Gastroesophageal sphincter (tissue), 3 donors: Measurements from ENCODE around the gene ZBTB5.

ENCODE experiments used
- EP300 ChIP-seq: sonication (generic); formaldehyde crosslinking; IDR thresholded peaks from one replicate; pipeline ENCODE4 v1.6.1; 2017; ENCODE audit warnings: antibody characterized with exemption, mild to moderate bottlenecking
- POLR2A ChIP-seq, 2 donors: fragments of 450-650 bp; IDR thresholded peaks; one replicate each; pipeline ENCODE4 v1.6.1; 2017; ENCODE audit warnings: antibody characterized with exemption in 2 of 2, mild to moderate bottlenecking in 2 of 2, moderate library complexity in 1 of 2
- POLR2AphosphoS5 ChIP-seq: sonication (generic); formaldehyde crosslinking; IDR thresholded peaks from one replicate; pipeline ENCODE4 v1.6.1; 2017; ENCODE audit warnings: antibody characterized with exemption
- TF ChIP-seq, protein P1 (sequence below), 4 experiments: fragments of 200-600 bp in 2 of 4; fragments of 450-650 bp in 2 of 4; sonication (generic) in 1 of 4; IDR thresholded peaks; one replicate each; pipeline ENCODE4 v1.5.1; 2017 to 2019; ENCODE audit warnings: antibody characterized with exemption in 4 of 4, mild to moderate bottlenecking in 2 of 4, moderate library complexity in 2 of 4

DNA sequence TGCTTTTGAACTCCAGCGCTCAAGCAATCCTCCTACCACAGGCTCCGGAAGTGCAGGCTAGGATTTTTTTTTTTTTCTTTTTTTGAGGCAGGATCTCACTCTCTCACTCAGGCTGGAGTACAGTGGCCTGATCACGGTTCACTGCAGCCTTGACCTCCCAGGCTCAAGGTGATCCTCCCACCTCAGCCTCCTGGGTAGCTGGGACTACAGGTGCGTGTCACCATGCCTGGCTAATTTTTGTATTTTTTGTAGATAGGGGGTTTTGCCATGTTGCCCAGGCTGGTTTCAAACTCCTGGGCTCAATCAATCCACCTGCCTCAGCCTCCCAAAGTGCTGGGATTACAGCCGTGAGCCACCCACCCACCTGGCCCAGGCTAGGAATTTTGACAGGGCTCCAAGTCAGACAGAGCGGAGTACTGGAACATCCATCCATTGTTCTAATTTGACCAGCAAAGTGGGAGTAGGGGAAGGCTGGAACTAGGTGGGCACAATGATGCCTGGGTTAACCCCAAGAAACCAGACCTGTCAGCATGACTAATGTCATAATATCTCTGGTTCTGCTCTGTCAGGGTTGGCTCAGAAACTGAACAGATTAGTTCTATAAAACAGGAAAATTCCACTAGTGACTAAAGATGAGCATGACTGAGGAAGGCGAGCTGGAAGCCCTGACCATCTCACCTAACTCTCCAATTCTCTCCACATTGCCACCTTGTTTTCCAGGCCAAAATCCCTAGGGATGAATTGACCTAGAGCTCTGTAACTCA is 9.2 kb downstream of the ZBTB5 start:
- TF ChIP-seq, protein P1, sequence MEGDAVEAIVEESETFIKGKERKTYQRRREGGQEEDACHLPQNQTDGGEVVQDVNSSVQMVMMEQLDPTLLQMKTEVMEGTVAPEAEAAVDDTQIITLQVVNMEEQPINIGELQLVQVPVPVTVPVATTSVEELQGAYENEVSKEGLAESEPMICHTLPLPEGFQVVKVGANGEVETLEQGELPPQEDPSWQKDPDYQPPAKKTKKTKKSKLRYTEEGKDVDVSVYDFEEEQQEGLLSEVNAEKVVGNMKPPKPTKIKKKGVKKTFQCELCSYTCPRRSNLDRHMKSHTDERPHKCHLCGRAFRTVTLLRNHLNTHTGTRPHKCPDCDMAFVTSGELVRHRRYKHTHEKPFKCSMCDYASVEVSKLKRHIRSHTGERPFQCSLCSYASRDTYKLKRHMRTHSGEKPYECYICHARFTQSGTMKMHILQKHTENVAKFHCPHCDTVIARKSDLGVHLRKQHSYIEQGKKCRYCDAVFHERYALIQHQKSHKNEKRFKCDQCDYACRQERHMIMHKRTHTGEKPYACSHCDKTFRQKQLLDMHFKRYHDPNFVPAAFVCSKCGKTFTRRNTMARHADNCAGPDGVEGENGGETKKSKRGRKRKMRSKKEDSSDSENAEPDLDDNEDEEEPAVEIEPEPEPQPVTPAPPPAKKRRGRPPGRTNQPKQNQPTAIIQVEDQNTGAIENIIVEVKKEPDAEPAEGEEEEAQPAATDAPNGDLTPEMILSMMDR (IDR thresholded peaks at IDR 0.05): no peak
- TF ChIP-seq POLR2A (IDR thresholded peaks at IDR 0.05) (no peak), EP300 (no peak), POLR2AphosphoS5 (no peak)
